Nephron (organoid): ENCODE results near the gene RHOV.

Experiments
- H3K27ac Mint-ChIP-seq, 3 experiments: 2 replicates each; pipeline ENCODE4 v1.8.0; 2020; ENCODE audit warnings: mixed read lengths in 3 of 3, mild to moderate bottlenecking in 2 of 3, moderate library complexity in 1 of 3
- H3K27me3 Mint-ChIP-seq: 2 replicates; pipeline ENCODE4 v1.8.0; 2021; ENCODE audit warnings: low read depth, mild to moderate bottlenecking, moderate library complexity, mixed read lengths
- H3K36me3 Mint-ChIP-seq: 2 replicates; pipeline ENCODE4 v1.8.0; 2020; ENCODE audit warnings: low read depth, mixed read lengths
- H3K4me1 Mint-ChIP-seq: 2 replicates; pipeline ENCODE4 v1.8.0; 2020; ENCODE audit warnings: mixed read lengths
- H3K4me3 Mint-ChIP-seq, 3 experiments: 2 replicates each; pipeline ENCODE4 v1.8.0; 2020; ENCODE audit warnings: mild to moderate bottlenecking in 3 of 3, mixed read lengths in 3 of 3, moderate library complexity in 2 of 3
- H3K9me3 Mint-ChIP-seq: 2 replicates; pipeline ENCODE4 v1.8.0; 2020; ENCODE audit warnings: mixed read lengths
- CTCF ChIP-seq, 3 experiments: fragments of 200-600 bp; sonication (generic); IDR thresholded peaks; one replicate each; pipeline ENCODE4 v1.5.0; 2021; ENCODE audit warnings: antibody characterized with exemption in 3 of 3; ENCODE audit not compliant: unreplicated experiment in 3 of 3

RHOV gene

GRCh38 chr15:40859206-40859851 is 14.7 kb downstream of the RHOV start:
- H3K27ac Mint-ChIP-seq, result peak overlapping the region; percentile 22 to 93 (median 51)
- peaks cover 3% of the 10 kb centered on the region for H3K36me3 Mint-ChIP-seq
- H3K4me3 Mint-ChIP-seq, result peak overlapping the region in 1 of 3 experiments; percentile 51
- peaks cover 11% of the 10 kb centered on the region for H3K4me1 Mint-ChIP-seq
- H3K9me3 Mint-ChIP-seq, result no peaks in the 10 kb centered on the region
- peaks cover 16% of the 10 kb centered on the region for H3K27me3 Mint-ChIP-seq
- peak; percentile 57 to 66 (median 58) for TF ChIP-seq CTCF (IDR thresholded peaks at IDR 0.05; ENCODE audit: unreplicated experiment in 3 of 3)

DNA sequence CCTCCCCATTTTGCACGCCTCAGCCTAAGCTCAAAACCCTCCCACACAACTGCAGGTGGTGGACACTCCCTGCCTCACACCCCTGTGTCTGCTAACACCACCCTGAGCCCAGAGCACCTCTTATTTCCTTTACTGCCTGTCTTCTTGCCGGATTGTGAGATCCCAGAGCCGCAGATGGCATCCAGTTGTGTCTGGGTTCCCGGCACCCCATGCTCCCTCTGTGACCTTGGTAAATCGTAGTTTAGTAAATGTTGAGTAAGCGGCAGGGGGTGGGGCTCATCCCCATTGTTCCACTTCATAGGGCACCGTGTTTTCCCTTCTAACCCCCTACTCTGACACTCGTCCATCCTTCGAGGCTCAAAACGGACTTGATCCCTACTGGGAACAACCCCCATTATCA is 15.3 kb downstream of the RHOV start:
- TF ChIP-seq CTCF (IDR thresholded peaks at IDR 0.05; ENCODE audit: unreplicated experiment in 3 of 3), result no peak
- Mint-ChIP-seq H3K9me3 (no peaks in the 10 kb centered on the region), H3K36me3 (peaks cover 3% of the 10 kb centered on the region), H3K4me3 (no peak overlapping the region), H3K27ac (peak overlapping the region in 2 of 3 experiments; percentile 14 to 93), H3K27me3 (peaks cover 12% of the 10 kb centered on the region), H3K4me1 (peaks cover 11% of the 10 kb centered on the region)

GRCh38 chr15:40857601-40858341 is 16.3 kb downstream of the RHOV start:
- Mint-ChIP-seq H3K4me1 (peaks cover 11% of the 10 kb centered on the region), H3K27me3 (peaks cover 12% of the 10 kb centered on the region), H3K36me3 (peaks cover 3% of the 10 kb centered on the region), H3K4me3 (no peak overlapping the region), H3K27ac (peak overlapping the region in 2 of 3 experiments; percentile 35 to 84), H3K9me3 (no peaks in the 10 kb centered on the region)
- peak; percentile 87 to 94 (median 89) for TF ChIP-seq CTCF (IDR thresholded peaks at IDR 0.05; ENCODE audit: unreplicated experiment in 3 of 3)

- peaks cover 9% of the 10 kb centered on the region for H3K27me3 Mint-ChIP-seq
- H3K9me3 Mint-ChIP-seq, result no peaks in the 10 kb centered on the region
- H3K27ac Mint-ChIP-seq, result peak overlapping the region in 1 of 3 experiments; percentile 84
- TF ChIP-seq CTCF (IDR thresholded peaks at IDR 0.05; ENCODE audit: unreplicated experiment in 3 of 3), result no peak
- peaks cover 11% of the 10 kb centered on the region for H3K4me1 Mint-ChIP-seq
- no peak overlapping the region for H3K4me3 Mint-ChIP-seq
- H3K36me3 Mint-ChIP-seq, result peaks cover 9% of the 10 kb centered on the region
Measured at GRCh38 chr15:40856746-40857145, 17.3 kb downstream of the RHOV start.

GRCh38 chr15:40855706-40856234 is 18.3 kb downstream of the RHOV start:
- Mint-ChIP-seq H3K9me3 (no peaks in the 10 kb centered on the region), H3K4me1 (peaks cover 11% of the 10 kb centered on the region)
- TF ChIP-seq CTCF (IDR thresholded peaks at IDR 0.05; ENCODE audit: unreplicated experiment in 3 of 3), result no peak

More at GRCh38 chr15:40855706-40856234, 18.3 kb downstream of the RHOV start:
- H3K36me3 Mint-ChIP-seq, result peaks cover 10% of the 10 kb centered on the region
- no peak overlapping the region for H3K4me3 Mint-ChIP-seq
- peaks cover 9% of the 10 kb centered on the region for H3K27me3 Mint-ChIP-seq
- H3K27ac Mint-ChIP-seq, result no peak overlapping the region
